ENCODE results near the gene NTRK2.

NTRK2 gene

GRCh38 chr9:84807431-84807830 lies 137.9 kb downstream of the NTRK2 start:
- ChIA-PET POLR2A (no interaction called here), CTCF (no interaction called here)
- no peak for DNase-seq (ENCODE audit: extremely low spot score)
- TF ChIP-seq BHLHE40 (IDR thresholded peaks at IDR 0.05; ENCODE audit: borderline replicate concordance) (no peak), NFRKB (IDR thresholded peaks at IDR 0.05) (no peak), L3MBTL2 (conservative IDR thresholded peaks at IDR 0.05) (no peak), TARDBP (IDR thresholded peaks at IDR 0.05) (no peak), CTBP1 (IDR thresholded peaks at IDR 0.05; ENCODE audit: borderline replicate concordance) (no peak), FOXA1 (IDR thresholded peaks at IDR 0.05) (no peak), SUZ12 (IDR thresholded peaks at IDR 0.05) (no peak), ZNF384 (IDR thresholded peaks at IDR 0.05) (no peak), LEF1 (IDR thresholded peaks at IDR 0.05; ENCODE audit: borderline replicate concordance) (no peak)

DNA sequence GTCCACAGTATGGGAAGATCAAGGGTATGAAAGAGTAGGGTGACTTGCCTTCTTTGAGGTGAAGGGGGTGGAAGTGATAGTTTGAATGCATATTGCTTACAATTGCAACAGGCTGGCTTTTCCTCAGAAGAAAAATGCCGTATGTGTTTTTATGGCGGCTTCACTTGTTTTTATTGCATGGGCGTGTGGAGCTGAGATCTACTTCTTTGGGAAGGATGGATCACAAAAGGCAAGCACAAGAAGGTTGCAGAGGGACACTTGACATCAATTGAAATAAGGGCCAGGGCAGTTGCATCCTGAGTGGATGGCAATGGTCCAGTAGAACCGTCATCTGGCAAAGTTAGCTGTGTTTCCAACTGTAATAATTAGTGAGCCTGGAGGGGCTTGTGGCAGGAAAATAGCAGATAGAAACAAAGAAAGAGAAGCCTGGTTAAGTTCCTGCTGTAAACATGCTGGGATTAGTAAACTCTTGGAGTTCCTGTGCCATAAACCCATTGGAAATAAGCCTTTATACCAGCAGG lies 138.4 kb downstream of the NTRK2 start:
- DNase-seq (ENCODE audit: extremely low spot score): no peak
- ChIA-PET CTCF (no interaction called here), POLR2A (no interaction called here)
- TF ChIP-seq ELF4 (IDR thresholded peaks at IDR 0.05) (no peak), ARNT (IDR thresholded peaks at IDR 0.05) (no peak), TARDBP (IDR thresholded peaks at IDR 0.05) (no peak), CTBP1 (IDR thresholded peaks at IDR 0.05; ENCODE audit: borderline replicate concordance) (no peak), HDGF (IDR thresholded peaks at IDR 0.05; ENCODE audit: borderline replicate concordance) (no peak), FOXK2 (IDR thresholded peaks at IDR 0.05) (no peak), BHLHE40 (IDR thresholded peaks at IDR 0.05; ENCODE audit: borderline replicate concordance) (no peak), LEF1 (IDR thresholded peaks at IDR 0.05; ENCODE audit: borderline replicate concordance) (no peak), SP1 (IDR thresholded peaks at IDR 0.05) (no peak), ZNF384 (IDR thresholded peaks at IDR 0.05) (no peak), L3MBTL2 (conservative IDR thresholded peaks at IDR 0.05) (no peak)
- TF ChIP-seq, protein P1, sequence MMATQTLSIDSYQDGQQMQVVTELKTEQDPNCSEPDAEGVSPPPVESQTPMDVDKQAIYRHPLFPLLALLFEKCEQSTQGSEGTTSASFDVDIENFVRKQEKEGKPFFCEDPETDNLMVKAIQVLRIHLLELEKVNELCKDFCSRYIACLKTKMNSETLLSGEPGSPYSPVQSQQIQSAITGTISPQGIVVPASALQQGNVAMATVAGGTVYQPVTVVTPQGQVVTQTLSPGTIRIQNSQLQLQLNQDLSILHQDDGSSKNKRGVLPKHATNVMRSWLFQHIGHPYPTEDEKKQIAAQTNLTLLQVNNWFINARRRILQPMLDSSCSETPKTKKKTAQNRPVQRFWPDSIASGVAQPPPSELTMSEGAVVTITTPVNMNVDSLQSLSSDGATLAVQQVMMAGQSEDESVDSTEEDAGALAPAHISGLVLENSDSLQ (IDR thresholded peaks at IDR 0.05): no peak

- DNase-seq (ENCODE audit: extremely low spot score): no peak
- ChIA-PET POLR2A (no interaction called here), CTCF (no interaction called here)
Measured at GRCh38 chr9:84808416-84808815, 138.9 kb downstream of the NTRK2 start.

GRCh38 chr9:84811072-84811750 lies 141.7 kb downstream of the NTRK2 start:
- TF ChIP-seq LEF1 (IDR thresholded peaks at IDR 0.05; ENCODE audit: borderline replicate concordance) (no peak), BHLHE40 (IDR thresholded peaks at IDR 0.05; ENCODE audit: borderline replicate concordance) (no peak), SP1 (IDR thresholded peaks at IDR 0.05) (no peak), TARDBP (IDR thresholded peaks at IDR 0.05) (no peak), FOXA1 (IDR thresholded peaks at IDR 0.05) (no peak), FOXM1 (IDR thresholded peaks at IDR 0.05; ENCODE audit: borderline replicate concordance) (no peak), ARNT (IDR thresholded peaks at IDR 0.05) (no peak), L3MBTL2 (conservative IDR thresholded peaks at IDR 0.05) (no peak), CTBP1 (IDR thresholded peaks at IDR 0.05; ENCODE audit: borderline replicate concordance) (no peak), HDGF (IDR thresholded peaks at IDR 0.05; ENCODE audit: borderline replicate concordance) (no peak), ELF4 (IDR thresholded peaks at IDR 0.05) (no peak), ZNF384 (IDR thresholded peaks at IDR 0.05) (no peak), FOXK2 (IDR thresholded peaks at IDR 0.05) (no peak), NFRKB (IDR thresholded peaks at IDR 0.05) (no peak), SUZ12 (IDR thresholded peaks at IDR 0.05) (no peak)
- TF ChIP-seq, protein P1 (IDR thresholded peaks at IDR 0.05): no peak
- no peak for DNase-seq (ENCODE audit: extremely low spot score)
- POLR2A ChIA-PET: no interaction called here
- CTCF ChIA-PET: no interaction called here

More at GRCh38 chr9:84808416-84808815, 138.9 kb downstream of the NTRK2 start:
- no peak for TF ChIP-seq BHLHE40 (IDR thresholded peaks at IDR 0.05; ENCODE audit: borderline replicate concordance)
- no peak for TF ChIP-seq FOXA1 (IDR thresholded peaks at IDR 0.05)
- TF ChIP-seq CTBP1 (IDR thresholded peaks at IDR 0.05; ENCODE audit: borderline replicate concordance): no peak
- TF ChIP-seq, protein P1 (IDR thresholded peaks at IDR 0.05): no peak
- TF ChIP-seq SUZ12 (IDR thresholded peaks at IDR 0.05): no peak
- TF ChIP-seq NFRKB (IDR thresholded peaks at IDR 0.05): no peak
- no peak for TF ChIP-seq ZNF384 (IDR thresholded peaks at IDR 0.05)
- TF ChIP-seq LEF1 (IDR thresholded peaks at IDR 0.05; ENCODE audit: borderline replicate concordance): no peak
- TF ChIP-seq SP1 (IDR thresholded peaks at IDR 0.05): no peak
- no peak for TF ChIP-seq L3MBTL2 (conservative IDR thresholded peaks at IDR 0.05)
- no peak for TF ChIP-seq TARDBP (IDR thresholded peaks at IDR 0.05)
- TF ChIP-seq ELF4 (IDR thresholded peaks at IDR 0.05): no peak
- no peak for TF ChIP-seq HDGF (IDR thresholded peaks at IDR 0.05; ENCODE audit: borderline replicate concordance)
- TF ChIP-seq FOXM1 (IDR thresholded peaks at IDR 0.05; ENCODE audit: borderline replicate concordance): no peak
- TF ChIP-seq FOXK2 (IDR thresholded peaks at IDR 0.05): no peak
- no peak for TF ChIP-seq ARNT (IDR thresholded peaks at IDR 0.05)

DNA sequence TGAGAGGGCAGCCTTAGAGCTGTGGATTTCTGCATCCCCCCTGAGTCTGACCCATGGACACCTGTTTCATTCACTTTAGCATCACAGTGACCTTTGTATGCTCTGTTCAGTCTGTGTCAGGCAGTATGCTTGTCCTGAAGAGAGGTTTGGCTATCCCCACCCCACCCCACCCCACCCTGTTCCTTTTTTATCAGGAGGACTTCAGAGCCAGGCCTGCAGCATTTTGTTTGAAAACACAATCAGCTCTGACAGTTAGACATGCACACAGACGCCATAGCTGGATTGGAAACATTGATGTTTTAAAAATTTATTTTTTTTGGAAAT lies 142.2 kb downstream of the NTRK2 start:
- no peak for DNase-seq (ENCODE audit: extremely low spot score)
- ChIA-PET POLR2A (no interaction called here), CTCF (no interaction called here)
- TF ChIP-seq ARNT (IDR thresholded peaks at IDR 0.05) (no peak), ZNF384 (IDR thresholded peaks at IDR 0.05) (no peak), NFRKB (IDR thresholded peaks at IDR 0.05) (no peak), HDGF (IDR thresholded peaks at IDR 0.05; ENCODE audit: borderline replicate concordance) (no peak), FOXM1 (IDR thresholded peaks at IDR 0.05; ENCODE audit: borderline replicate concordance) (no peak), ELF4 (IDR thresholded peaks at IDR 0.05) (no peak), SUZ12 (IDR thresholded peaks at IDR 0.05) (no peak), FOXK2 (IDR thresholded peaks at IDR 0.05) (no peak), CTBP1 (IDR thresholded peaks at IDR 0.05; ENCODE audit: borderline replicate concordance) (no peak), BHLHE40 (IDR thresholded peaks at IDR 0.05; ENCODE audit: borderline replicate concordance) (no peak), LEF1 (IDR thresholded peaks at IDR 0.05; ENCODE audit: borderline replicate concordance) (no peak), TARDBP (IDR thresholded peaks at IDR 0.05) (no peak), L3MBTL2 (conservative IDR thresholded peaks at IDR 0.05) (no peak), FOXA1 (IDR thresholded peaks at IDR 0.05) (no peak), SP1 (IDR thresholded peaks at IDR 0.05) (no peak)
- TF ChIP-seq, protein P1 (IDR thresholded peaks at IDR 0.05): no peak

Measured in HEK293T (cell line).